Measurements from ENCODE around the gene GOPC.

Gene GOPC

GRCh38 chr6:117590447-117590846 lies 11.9 kb downstream of the GOPC start:
- no peak for TF ChIP-seq TAF1 (IDR thresholded peaks at IDR 0.05; ENCODE audit: borderline replicate concordance, insufficient read depth, low read length)

GRCh38 chr6:117585647-117586046 lies 16.7 kb downstream of the GOPC start:
- TF ChIP-seq POLR2AphosphoS5 (IDR thresholded peaks at IDR 0.05; ENCODE audit: low read depth, low read length) (no peak), FOXP2 (optimal IDR thresholded peaks at IDR 0.05; ENCODE audit: borderline replicate concordance, extremely low read depth, extremely low read length, insufficient read depth) (no peak), SIN3A (IDR thresholded peaks at IDR 0.05; ENCODE audit: borderline replicate concordance, insufficient read depth, low read length) (no peak), TAF1 (IDR thresholded peaks at IDR 0.05; ENCODE audit: borderline replicate concordance, insufficient read depth, low read length) (no peak), REST (IDR thresholded peaks at IDR 0.05; ENCODE audit: insufficient read depth in 1 of 2, low read depth in 2 of 2, low read length in 2 of 2) (no peak)

GRCh38 chr6:117574198-117574597 lies 28.1 kb downstream of the GOPC start:
- TF ChIP-seq SIN3A (IDR thresholded peaks at IDR 0.05; ENCODE audit: borderline replicate concordance, insufficient read depth, low read length) = no peak
- no peak for TF ChIP-seq POLR2AphosphoS5 (IDR thresholded peaks at IDR 0.05; ENCODE audit: low read depth, low read length)
- no peak for TF ChIP-seq REST (IDR thresholded peaks at IDR 0.05; ENCODE audit: insufficient read depth in 1 of 2, low read depth in 2 of 2, low read length in 2 of 2)
- no peak for TF ChIP-seq TAF1 (IDR thresholded peaks at IDR 0.05; ENCODE audit: borderline replicate concordance, insufficient read depth, low read length)
- TF ChIP-seq FOXP2 (optimal IDR thresholded peaks at IDR 0.05; ENCODE audit: borderline replicate concordance, extremely low read depth, extremely low read length, insufficient read depth) = no peak

GRCh38 chr6:117573006-117573680 lies 29.2 kb downstream of the GOPC start:
- TF ChIP-seq FOXP2 (optimal IDR thresholded peaks at IDR 0.05; ENCODE audit: borderline replicate concordance, extremely low read depth, extremely low read length, insufficient read depth) (no peak), POLR2AphosphoS5 (IDR thresholded peaks at IDR 0.05; ENCODE audit: low read depth, low read length) (no peak), REST (IDR thresholded peaks at IDR 0.05; ENCODE audit: insufficient read depth in 1 of 2, low read depth in 2 of 2, low read length in 2 of 2) (no peak), TAF1 (IDR thresholded peaks at IDR 0.05; ENCODE audit: borderline replicate concordance, insufficient read depth, low read length) (no peak), SIN3A (IDR thresholded peaks at IDR 0.05; ENCODE audit: borderline replicate concordance, insufficient read depth, low read length) (no peak)

GRCh38 chr6:117568831-117569410 lies 33.4 kb downstream of the GOPC start:
- TF ChIP-seq SIN3A (IDR thresholded peaks at IDR 0.05; ENCODE audit: borderline replicate concordance, insufficient read depth, low read length) (no peak), REST (IDR thresholded peaks at IDR 0.05; ENCODE audit: insufficient read depth in 1 of 2, low read depth in 2 of 2, low read length in 2 of 2) (no peak)

All from PFSK-1 (cell line).